Right atrium auricular region (tissue), 2 donors: ENCODE measurements around the gene NLRC4. TPM values are rescaled to one million over a fixed set of nuclear protein-coding genes. Genes with fewer than 3 reads are reported as not detected.
A peak's percentile ranks its signal among the peaks of the same experiment; 100 is the strongest.
"Not testable (repeated sequence)": the region's sequence is repeated elsewhere in the genome, so short reads cannot be mapped to it uniquely, and the experiment has no call there.

Source experiments
- DNase-seq: peaks from one replicate; pipeline ENCODE4 v3.0.0-alpha.2; 2019; ENCODE audit warnings: low spot score
- H3K27ac ChIP-seq, 2 donors: fragments of 200-600 bp; sonication (generic); 1 replicate in 1 of 2; 2 replicates in 1 of 2; pipeline ENCODE4 v1.5.1; 2016 to 2019
- H3K27me3 ChIP-seq, 2 donors: fragments of 200-600 bp; sonication (generic); one replicate each; pipeline versions ENCODE4 v1.5.1 to v1.6.0; 2017 to 2019
- H3K36me3 ChIP-seq: fragments of 200-600 bp; sonication (generic); one replicate; pipeline ENCODE4 v1.5.1; 2016
- H3K4me1 ChIP-seq, 2 donors: fragments of 200-600 bp; sonication (generic); one replicate each; pipeline versions ENCODE4 v1.5.1 to v1.6.0; 2017 to 2019
- H3K4me3 ChIP-seq, 2 donors: fragments of 200-600 bp; sonication (generic); 1 replicate in 1 of 2; 2 replicates in 1 of 2; pipeline ENCODE4 v1.5.1; 2017 to 2019; ENCODE audit warnings: mild to moderate bottlenecking in 1 of 2, moderate library complexity in 1 of 2
- H3K9me3 ChIP-seq, 2 donors: fragments of 200-600 bp; sonication (generic); one replicate each; pipeline ENCODE4 v1.5.1; 2019
- CTCF ChIP-seq, 2 donors: fragments of 200-600 bp; sonication (generic); IDR thresholded peaks; one replicate each; pipeline ENCODE4 v1.5.1; 2019; ENCODE audit warnings: antibody characterized with exemption in 2 of 2
- total RNA-seq, 2 donors: library from RNA; depleted of rRNA; stranded (reverse); fragments of >200 nt; gene quantifications; one replicate each; pipeline ENCODE4 v1.1.0, GENCODE V29; 2016

NLRC4 gene, protein sequence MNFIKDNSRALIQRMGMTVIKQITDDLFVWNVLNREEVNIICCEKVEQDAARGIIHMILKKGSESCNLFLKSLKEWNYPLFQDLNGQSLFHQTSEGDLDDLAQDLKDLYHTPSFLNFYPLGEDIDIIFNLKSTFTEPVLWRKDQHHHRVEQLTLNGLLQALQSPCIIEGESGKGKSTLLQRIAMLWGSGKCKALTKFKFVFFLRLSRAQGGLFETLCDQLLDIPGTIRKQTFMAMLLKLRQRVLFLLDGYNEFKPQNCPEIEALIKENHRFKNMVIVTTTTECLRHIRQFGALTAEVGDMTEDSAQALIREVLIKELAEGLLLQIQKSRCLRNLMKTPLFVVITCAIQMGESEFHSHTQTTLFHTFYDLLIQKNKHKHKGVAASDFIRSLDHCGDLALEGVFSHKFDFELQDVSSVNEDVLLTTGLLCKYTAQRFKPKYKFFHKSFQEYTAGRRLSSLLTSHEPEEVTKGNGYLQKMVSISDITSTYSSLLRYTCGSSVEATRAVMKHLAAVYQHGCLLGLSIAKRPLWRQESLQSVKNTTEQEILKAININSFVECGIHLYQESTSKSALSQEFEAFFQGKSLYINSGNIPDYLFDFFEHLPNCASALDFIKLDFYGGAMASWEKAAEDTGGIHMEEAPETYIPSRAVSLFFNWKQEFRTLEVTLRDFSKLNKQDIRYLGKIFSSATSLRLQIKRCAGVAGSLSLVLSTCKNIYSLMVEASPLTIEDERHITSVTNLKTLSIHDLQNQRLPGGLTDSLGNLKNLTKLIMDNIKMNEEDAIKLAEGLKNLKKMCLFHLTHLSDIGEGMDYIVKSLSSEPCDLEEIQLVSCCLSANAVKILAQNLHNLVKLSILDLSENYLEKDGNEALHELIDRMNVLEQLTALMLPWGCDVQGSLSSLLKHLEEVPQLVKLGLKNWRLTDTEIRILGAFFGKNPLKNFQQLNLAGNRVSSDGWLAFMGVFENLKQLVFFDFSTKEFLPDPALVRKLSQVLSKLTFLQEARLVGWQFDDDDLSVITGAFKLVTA
- total RNA-seq = 1 to 10 TPM in 1 of 2 donors, under 1 TPM in 1; 0.15 to 1.3 TPM

DNA sequence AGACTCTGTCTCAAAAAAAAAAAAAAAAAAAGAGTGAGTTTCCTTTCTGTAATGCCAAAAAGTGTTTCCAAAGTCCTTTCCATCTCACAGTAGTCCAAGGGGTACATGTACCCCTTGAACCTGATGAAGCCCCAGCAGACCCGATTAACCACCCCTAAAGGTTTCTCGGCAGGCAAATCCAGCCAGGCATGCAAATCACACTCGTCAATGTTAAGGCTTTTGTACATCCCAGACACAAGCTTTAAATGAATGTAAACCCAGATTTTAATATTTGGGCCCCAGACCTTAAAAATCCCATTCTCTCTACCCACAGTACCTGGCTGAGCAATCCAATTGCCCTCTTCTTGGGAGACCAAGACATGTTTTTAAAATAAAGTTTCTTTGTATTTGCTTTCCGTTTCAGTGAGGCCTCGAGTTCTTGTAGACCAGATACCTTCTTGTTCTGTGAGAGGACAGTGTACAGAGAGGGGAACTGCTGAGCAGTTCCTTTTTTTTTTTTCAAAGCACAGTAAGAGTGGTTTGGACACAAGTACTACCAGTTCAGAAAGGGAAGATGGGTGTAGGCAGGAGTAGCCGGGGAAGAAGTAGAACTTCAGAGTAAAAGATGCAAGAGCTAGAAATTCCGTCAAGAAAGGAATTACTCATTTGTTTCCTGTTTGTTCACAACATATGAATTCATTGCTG lies at the start of gene NLRC4:
Gene NLRC4, minus strand, starts transcription at position 465 of the 684 bp plus-strand sequence. CDS start 8,111 bp downstream, outside the sequence.
- peak within 1 kb of the TSS; percentile 35 to 51 for H3K27ac ChIP-seq
- DNase-seq = no peak
- no peak within 1 kb of the TSS for H3K4me3 ChIP-seq
- no peaks in the 10 kb centered on the region for H3K36me3 ChIP-seq
- H3K27me3 ChIP-seq = no peaks in the 10 kb centered on the region
- no peaks in the 10 kb centered on the region for H3K4me1 ChIP-seq
- TF ChIP-seq CTCF (IDR thresholded peaks at IDR 0.05) = no peak
- H3K9me3 ChIP-seq = no peaks in the 10 kb centered on the region

DNA sequence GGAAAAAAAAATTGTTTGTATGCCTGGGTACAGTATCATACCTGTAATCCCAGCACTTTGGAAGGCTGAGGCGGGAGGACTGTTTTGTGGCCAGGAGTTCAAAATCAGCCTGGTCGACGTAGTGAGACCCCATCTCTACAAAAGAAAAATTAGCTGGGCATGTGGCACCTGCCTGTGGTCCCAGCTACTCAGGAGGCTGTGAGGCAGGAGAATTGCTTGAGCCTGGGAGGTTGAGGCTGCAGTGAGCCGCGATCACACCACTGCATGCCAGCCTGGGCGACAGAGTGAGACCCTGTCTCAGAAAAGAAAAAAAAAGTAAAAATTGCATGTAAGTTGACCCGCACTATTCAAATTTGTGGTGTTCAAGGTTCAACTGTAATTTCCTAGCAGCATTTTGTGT lies 45.9 kb upstream of the NLRC4 start:
- Histone ChIP-seq H3K27me3 (no peaks in the 10 kb centered on the region), H3K36me3 (peaks cover 27% of the 10 kb centered on the region), H3K4me3 (no peak overlapping the region), H3K9me3 (no peaks in the 10 kb centered on the region), H3K4me1 (no peaks in the 10 kb centered on the region), H3K27ac (no peak overlapping the region)
- TF ChIP-seq CTCF (IDR thresholded peaks at IDR 0.05) = no peak
- no peak for DNase-seq

GRCh38 chr2:32293966-32294562 lies 29.4 kb upstream of the NLRC4 start:
- not testable (repeated sequence) for H3K4me3 ChIP-seq, H3K9me3 ChIP-seq, H3K27ac ChIP-seq, H3K27me3 ChIP-seq, DNase-seq
- peaks cover 0 to 13% of the 10 kb centered on the region in 2 donors for H3K4me1 ChIP-seq
- peaks cover 25% of the 10 kb centered on the region for H3K36me3 ChIP-seq

DNA sequence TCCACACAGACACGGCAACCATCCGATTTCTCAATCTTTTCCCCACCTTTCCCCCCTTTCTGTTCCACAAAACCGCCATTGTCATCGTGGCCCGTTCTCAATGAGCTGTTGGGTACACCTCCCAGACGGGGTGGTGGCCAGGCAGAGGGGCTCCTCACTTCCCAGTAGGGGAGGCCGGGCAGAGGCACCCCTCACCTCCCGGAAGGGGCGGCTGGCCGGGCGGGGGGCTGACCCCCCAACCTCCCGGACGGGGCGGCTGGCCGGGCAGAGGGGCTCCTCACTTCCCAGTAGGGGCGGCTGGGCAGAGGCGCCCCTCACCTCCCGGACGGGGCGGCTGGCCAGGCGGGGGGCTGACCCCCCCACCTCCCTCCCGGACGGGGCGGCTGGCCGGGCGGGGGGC lies 28.8 kb upstream of the NLRC4 start:
- H3K27me3 ChIP-seq, H3K27ac ChIP-seq: not testable (repeated sequence)

GRCh38 chr2:32291746-32292145 lies 27.1 kb upstream of the NLRC4 start:
- no peak for DNase-seq
- H3K36me3 ChIP-seq = peaks cover 12% of the 10 kb centered on the region

More for the DNA sequence above, 28.8 kb upstream of the NLRC4 start:
- not testable (repeated sequence) for H3K9me3 ChIP-seq, DNase-seq, H3K4me3 ChIP-seq
- peaks cover 20% of the 10 kb centered on the region for H3K36me3 ChIP-seq
- peaks cover 0 to 19% of the 10 kb centered on the region in 2 donors for H3K4me1 ChIP-seq

More at GRCh38 chr2:32291746-32292145, 27.1 kb upstream of the NLRC4 start:
- TF ChIP-seq CTCF (IDR thresholded peaks at IDR 0.05) = no peak
- Histone ChIP-seq H3K9me3 (peaks cover 0 to 4% of the 10 kb centered on the region in 2 donors), H3K27me3 (no peaks in the 10 kb centered on the region), H3K4me3 (no peak overlapping the region), H3K27ac (no peak overlapping the region), H3K4me1 (peaks cover 0 to 33% of the 10 kb centered on the region in 2 donors)
